Thoracic aorta (tissue), 2 donors: ENCODE results near the gene POLN. TPM values are rescaled to one million over a fixed set of nuclear protein-coding genes. Genes with fewer than 3 reads are reported as not detected.

Experiments used
- ATAC-seq: fragments of 150-250 bp; one replicate; pipeline ENCODE4 v1.8.0; 2017; ENCODE audit warnings: low read depth; ENCODE audit not compliant: insufficient number of reproducible peaks, low FRiP score
- DNase-seq: peaks from one replicate; pipeline ENCODE4 v3.0.0-alpha.2; 2020; ENCODE audit warnings: low spot score
- H3K27ac ChIP-seq, 2 donors: fragments of 200-600 bp; sonication (generic); 1 replicate in 1 of 2; 2 replicates in 1 of 2; pipeline ENCODE4 v1.5.1; 2016; ENCODE audit warnings: mild to moderate bottlenecking in 2 of 2, moderate library complexity in 2 of 2
- H3K27me3 ChIP-seq: fragments of 200-600 bp; sonication (generic); replicated peaks from 2 replicates; pipeline ENCODE4 v1.6.0; 2016; ENCODE audit warnings: mild to moderate bottlenecking; ENCODE audit not compliant: insufficient read depth
- H3K36me3 ChIP-seq: fragments of 200-600 bp; sonication (generic); one replicate; pipeline ENCODE4 v1.5.1; 2016
- H3K4me1 ChIP-seq, 2 donors: fragments of 200-600 bp; sonication (generic); 1 replicate in 1 of 2; 2 replicates in 1 of 2; pipeline versions ENCODE4 v1.5.1 to v1.6.0; 2016; ENCODE audit warnings: low read depth in 2 of 2, mild to moderate bottlenecking in 1 of 2; ENCODE audit not compliant: control insufficient read depth in 1 of 2
- H3K4me3 ChIP-seq: fragments of 200-600 bp; sonication (generic); 2 replicates; pipeline ENCODE4 v1.5.1; 2016; ENCODE audit warnings: mild to moderate bottlenecking
- H3K9me3 ChIP-seq: fragments of 200-600 bp; sonication (generic); 2 replicates; pipeline ENCODE4 v1.5.1; 2016
- total RNA-seq, 2 donors: library from RNA; depleted of rRNA; stranded (reverse); fragments of >200 nt; gene quantifications; one replicate each; pipeline versions ENCODE4 v1.1.0 to v1.2.3, GENCODE V29; 2016
- TF ChIP-seq, protein P1 (sequence below): fragments of 200-600 bp; sonication (generic); IDR thresholded peaks from one replicate; pipeline ENCODE4 v1.5.1; 2019; ENCODE audit warnings: antibody characterized with exemption

The POLN gene
- total RNA-seq, 2 donors from 2014 or later = 3.2 to 3.5 TPM

DNA sequence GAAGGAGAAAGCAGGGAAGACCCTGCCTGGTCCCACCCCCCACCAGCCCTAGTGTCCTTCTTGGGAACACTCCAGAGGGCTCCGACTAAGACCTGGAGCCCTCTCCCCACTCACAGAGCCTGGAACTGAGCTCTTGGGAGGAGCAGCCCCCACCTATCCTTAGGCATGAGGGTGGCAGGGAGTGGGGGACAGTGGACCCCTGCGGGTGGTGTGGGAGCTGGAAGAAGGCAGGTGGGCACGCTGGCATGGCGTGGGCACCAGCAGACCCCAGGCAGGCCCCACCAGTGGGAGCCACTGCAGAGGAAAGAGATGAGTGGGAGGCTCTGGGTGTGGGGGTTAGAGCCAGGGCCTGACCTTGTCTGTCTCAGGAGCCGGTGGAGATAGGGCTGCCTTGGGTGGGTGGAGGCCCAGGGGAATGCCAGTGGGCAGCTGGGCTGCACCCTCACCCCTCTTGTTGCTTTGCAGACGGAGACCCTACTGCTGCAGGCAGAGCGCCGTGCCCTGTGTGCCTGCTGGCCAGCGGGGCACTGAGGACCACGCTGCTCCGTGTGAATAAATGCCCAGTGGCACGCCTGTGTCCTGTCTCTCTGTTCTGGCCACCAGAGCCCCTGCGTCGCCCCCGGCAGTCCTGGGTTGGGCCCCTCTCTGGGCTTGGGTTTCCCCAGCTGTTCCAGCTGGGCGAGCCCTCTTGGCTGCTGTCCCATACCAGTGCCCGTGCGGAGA lies 198.4 kb downstream of the POLN start:
- Histone ChIP-seq H3K27ac (no peak overlapping the region), H3K9me3 (no peaks in the 10 kb centered on the region), H3K27me3 (no peaks in the 10 kb centered on the region), H3K4me1 (peaks cover 8 to 21% of the 10 kb centered on the region in 2 donors), H3K36me3 (no peaks in the 10 kb centered on the region), H3K4me3 (no peak overlapping the region)
- DNase-seq = no peak
- TF ChIP-seq, protein P1, sequence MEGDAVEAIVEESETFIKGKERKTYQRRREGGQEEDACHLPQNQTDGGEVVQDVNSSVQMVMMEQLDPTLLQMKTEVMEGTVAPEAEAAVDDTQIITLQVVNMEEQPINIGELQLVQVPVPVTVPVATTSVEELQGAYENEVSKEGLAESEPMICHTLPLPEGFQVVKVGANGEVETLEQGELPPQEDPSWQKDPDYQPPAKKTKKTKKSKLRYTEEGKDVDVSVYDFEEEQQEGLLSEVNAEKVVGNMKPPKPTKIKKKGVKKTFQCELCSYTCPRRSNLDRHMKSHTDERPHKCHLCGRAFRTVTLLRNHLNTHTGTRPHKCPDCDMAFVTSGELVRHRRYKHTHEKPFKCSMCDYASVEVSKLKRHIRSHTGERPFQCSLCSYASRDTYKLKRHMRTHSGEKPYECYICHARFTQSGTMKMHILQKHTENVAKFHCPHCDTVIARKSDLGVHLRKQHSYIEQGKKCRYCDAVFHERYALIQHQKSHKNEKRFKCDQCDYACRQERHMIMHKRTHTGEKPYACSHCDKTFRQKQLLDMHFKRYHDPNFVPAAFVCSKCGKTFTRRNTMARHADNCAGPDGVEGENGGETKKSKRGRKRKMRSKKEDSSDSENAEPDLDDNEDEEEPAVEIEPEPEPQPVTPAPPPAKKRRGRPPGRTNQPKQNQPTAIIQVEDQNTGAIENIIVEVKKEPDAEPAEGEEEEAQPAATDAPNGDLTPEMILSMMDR = no peak
- no peak for ATAC-seq

DNA sequence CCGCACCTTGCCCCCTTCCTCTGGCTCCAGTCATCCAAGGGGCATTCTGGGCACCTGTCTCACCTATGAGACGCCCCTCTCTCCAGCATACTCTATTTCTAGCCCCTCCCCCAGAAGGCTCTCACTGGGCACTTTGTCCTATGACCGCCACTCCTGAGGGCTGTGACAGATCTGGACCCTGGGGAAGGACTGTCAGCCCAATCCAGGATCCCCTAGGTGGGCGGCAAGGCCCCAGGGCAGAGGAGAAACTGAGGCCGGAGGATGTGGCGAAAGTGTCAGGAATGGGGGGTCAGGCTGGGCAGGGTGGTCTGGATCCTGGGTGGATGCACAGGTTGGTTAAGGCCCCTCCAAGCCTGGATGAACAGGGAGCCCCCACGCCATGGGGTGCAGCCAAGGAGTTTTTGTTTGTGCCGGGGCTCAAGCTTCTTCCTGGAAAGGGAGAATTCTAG lies 198.9 kb downstream of the POLN start:
- ATAC-seq (no peak), DNase-seq (no peak)
- Histone ChIP-seq H3K9me3 (no peaks in the 10 kb centered on the region), H3K27ac (no peak overlapping the region), H3K4me3 (no peak overlapping the region), H3K4me1 (peaks cover 8 to 21% of the 10 kb centered on the region in 2 donors), H3K36me3 (no peaks in the 10 kb centered on the region), H3K27me3 (no peaks in the 10 kb centered on the region)
- TF ChIP-seq, protein P1 = no peak

DNA sequence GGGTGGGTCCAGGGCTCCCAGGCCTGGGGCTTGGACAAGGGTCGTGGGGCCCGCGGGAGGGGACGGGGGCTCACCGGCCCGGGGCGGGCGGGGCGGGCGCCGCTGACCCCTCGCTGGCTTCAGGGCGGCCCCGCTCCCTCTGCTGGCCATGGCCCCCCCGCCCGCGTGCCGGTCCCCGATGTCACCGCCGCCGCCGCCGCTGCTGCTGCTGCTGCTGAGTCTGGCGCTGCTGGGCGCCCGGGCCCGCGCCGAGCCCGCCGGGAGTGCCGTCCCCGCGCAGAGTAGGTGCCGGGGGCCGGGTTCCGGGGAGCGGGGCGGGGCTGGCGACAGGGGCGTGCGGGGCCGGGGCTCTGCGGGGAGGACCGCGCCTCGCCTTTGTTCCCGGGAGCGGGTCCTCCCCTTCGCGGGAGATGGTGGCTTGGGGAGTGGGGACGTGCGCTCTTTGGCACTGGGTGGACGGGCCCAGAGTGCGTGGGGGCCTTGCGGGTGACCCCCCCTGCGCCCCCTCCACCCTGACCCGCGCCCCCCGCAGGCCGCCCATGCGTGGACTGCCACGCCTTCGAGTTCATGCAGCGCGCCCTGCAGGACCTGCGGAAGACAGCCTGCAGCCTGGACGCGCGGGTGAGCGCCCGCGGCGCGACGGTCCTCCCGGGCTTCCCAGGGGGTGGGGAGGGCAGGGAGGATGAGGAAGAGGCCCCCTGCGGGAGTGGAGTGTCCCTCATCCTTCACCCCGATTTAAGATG lies 199.5 kb downstream of the POLN start:
- DNase-seq (no peak), ATAC-seq (no peak)
- no peaks in the 10 kb centered on the region for H3K36me3 ChIP-seq
- peak overlapping the region; percentile 82 for H3K4me3 ChIP-seq
- H3K27me3 ChIP-seq = no peaks in the 10 kb centered on the region
- no peak overlapping the region for H3K27ac ChIP-seq
- TF ChIP-seq, protein P1 = no peak
- peaks cover 8 to 21% of the 10 kb centered on the region in 2 donors for H3K4me1 ChIP-seq
- H3K9me3 ChIP-seq = no peaks in the 10 kb centered on the region

DNA sequence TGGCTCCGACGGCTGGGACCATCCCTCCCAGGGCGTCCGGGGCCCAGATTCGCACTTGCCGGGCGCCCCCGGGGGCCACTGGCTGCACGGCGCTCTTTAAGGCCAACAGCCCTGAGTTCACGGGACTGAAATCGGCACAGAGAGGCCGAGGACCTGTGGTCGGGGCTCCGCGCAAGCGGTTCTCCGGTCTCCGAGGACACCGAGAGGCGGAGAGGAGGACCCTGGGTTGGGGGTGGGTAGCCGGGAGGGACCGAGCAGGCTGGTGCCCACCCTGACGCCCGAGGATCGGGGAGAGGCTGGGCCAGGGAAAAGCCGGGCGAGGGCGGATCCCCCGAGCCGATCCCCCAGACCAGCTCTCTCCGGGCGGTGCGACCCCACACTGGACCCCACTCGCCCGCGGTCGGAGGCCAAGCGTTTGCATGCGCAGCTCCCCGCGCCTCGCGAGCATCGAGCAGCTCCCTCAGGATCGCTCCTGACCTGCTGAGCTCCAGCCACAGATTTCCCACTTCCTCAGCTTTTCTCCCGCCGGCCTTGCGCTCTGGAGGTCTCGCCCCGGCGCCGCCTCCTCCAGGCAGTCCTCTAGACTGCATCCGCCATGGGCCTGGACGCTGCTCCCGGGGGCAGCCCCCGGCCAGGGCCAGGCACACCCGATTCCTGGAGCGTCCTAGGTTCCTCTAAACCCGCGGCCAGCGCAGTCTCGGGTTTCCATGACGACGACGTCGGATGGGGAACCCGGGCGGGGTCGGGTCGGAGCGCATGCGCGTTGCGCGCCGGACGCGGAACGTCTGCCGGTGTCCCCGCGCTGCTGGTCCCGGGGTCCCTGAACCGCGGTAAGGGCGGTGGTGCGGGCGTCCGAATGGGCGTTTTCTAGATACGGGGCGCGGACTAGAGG lies 200.4 kb downstream of the POLN start:
- DNase-seq (no peak), ATAC-seq (no peak)
- Histone ChIP-seq H3K4me1 (peaks cover 8 to 21% of the 10 kb centered on the region in 2 donors), H3K9me3 (no peaks in the 10 kb centered on the region), H3K36me3 (no peaks in the 10 kb centered on the region), H3K27me3 (no peaks in the 10 kb centered on the region), H3K4me3 (peak overlapping the region; percentile 82), H3K27ac (no peak overlapping the region)
- TF ChIP-seq, protein P1 = no peak
